ENCODE results near the gene HIP1.
"Not testable (repeated sequence)": the region's sequence is repeated elsewhere in the genome, so short reads cannot be mapped to it uniquely, and the experiment has no call there.

HIP1 gene

DNA sequence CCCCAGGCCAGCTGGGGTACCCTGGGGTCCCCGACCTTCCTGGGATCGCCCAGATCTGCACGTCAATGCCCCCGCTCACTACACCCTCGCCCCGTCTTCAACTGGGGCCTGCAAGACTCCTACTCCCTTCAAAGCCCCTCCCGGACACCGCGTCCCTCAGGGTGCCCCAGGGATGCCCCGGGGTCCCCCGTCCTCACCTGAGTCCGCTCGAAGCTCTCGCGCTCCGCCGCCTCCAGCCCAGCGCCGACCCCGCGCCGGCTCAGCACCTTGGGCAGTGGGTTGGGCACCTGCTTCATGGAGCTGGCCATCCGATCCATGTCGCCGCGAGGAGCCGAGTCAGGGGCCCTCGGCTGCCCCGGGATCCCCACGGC lies at the start of gene HIP1:
HIP1 (minus strand) TSS at position 338 of the 371 bp plus-strand sequence; CDS start at position 317, 21 bp downstream.
- no peak for DNase-seq (ENCODE audit: low spot score)

DNA sequence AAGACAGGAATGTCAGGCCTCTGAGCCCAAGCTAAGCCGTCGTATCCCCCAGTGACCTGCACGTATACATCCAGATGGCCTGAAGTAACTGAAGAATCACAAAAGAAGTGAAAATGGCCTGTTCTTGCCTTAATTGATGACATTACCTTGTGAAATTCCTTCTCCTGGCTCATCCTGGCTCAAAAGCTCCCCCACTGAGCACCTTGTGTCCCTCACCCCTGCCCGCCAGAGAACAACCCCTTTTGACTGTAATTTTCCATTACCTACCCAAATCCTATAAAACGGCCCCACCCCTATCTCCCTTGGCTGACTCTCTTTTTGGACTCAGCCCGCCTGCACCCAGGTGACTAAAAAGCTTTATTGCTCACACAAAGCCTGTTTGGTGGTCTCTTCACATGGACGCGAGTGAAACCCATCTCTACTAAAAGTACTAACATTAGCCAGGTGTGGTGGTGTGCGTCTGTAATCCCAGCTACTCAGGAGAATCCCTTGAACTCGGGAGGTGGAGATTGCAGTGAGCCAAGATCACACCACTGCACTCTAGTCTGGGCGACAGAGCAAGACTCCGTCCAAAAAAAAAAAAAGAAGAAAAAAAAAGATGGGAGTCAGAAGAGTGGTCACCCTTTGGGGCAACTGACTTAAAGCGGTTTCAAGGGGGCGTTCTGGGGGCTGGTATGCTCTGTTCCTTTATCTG lies 49.6 kb upstream of the HIP1 start:
- DNase-seq (ENCODE audit: low spot score) = not testable (repeated sequence)

DNA sequence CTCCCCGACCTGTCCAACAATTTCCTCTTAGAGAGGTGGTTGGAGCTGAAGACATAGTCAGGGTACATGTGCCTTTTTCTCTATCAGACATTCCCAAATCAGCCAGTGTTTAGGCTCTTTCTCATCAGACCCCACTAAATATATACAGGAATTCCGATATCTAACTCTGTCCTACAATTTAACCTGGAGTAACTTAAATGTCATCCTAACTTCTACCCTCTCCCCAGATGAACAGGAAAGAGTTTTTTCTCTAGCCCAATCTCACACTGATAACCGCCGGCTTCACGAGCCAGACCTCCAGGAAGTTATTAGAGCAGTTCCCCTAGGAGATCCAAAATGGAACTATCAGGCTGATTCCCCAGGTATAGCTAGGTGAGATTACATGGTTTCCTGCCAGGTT lies 44.3 kb upstream of the HIP1 start:
- DNase-seq (ENCODE audit: low spot score) = not testable (repeated sequence)

DNA sequence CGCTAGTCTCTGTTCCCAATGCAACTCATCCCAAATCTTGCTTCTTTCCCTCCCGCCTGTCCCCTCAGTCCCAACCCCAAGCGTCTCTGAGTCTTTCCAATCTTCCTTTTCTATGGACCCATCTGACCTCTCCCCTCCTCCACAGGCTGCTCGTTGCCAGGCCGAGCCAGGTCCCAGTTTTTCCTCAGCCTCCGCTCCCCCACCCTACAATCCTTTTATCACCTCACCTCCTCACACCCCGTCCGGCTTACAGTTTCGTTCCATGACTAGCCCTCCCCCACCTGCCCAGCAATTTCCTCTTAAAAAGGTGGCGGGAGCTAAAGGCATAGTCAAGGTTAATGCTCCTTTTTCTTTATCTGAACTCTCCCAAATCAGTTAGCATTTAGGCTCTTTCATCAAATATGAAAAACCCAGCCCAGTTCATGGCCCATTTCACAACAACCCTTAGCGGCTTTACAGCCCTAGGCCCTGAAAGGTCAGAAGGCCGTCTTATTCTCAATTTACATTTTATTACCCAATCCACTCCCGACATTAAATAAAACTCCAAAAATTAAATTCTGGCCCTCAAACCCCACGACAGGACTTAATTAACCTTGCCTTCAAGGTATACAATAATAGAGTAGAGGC lies 42.0 kb upstream of the HIP1 start:
- DNase-seq (ENCODE audit: low spot score) = not testable (repeated sequence)

DNA sequence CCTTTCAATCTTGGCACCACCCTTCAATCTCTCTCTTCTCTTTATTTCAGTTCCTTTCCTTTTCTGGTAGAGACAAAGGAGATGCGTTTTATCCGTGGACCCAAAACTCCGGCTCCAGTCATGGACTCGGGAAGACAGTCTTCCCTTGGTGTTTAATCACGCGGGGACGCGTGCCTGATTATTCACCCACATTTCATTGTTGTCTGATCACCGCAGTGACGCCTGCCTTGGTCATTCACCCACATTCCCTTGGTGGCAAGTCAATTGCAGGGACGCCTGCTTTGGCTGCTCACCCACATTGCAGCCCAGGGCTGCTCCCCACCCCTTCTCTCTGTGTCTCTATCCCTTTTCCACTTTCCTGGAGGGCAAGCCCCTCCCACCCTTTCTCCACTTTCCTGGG lies 40.8 kb upstream of the HIP1 start:
- not testable (repeated sequence) for DNase-seq (ENCODE audit: low spot score)

DNA sequence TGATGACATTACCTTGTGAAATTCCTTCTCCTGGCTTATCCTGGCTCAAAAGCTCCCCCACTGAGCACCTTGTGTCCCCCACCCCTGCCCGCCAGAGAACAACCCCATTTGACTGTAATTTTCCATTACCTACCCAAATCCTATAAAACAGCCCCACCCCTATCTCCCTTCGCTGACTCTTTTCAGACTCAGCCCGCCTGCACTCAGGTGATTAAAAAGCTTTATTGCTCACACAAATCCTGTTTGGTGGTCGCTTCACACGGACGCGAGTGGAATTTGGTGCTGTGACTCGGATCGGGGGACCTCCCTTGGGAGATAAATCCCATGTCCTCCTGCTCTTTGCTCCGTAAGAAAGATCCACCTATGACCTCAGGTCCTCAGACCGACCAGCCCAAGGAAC lies 40.3 kb upstream of the HIP1 start:
- DNase-seq (ENCODE audit: low spot score) = not testable (repeated sequence)

DNA sequence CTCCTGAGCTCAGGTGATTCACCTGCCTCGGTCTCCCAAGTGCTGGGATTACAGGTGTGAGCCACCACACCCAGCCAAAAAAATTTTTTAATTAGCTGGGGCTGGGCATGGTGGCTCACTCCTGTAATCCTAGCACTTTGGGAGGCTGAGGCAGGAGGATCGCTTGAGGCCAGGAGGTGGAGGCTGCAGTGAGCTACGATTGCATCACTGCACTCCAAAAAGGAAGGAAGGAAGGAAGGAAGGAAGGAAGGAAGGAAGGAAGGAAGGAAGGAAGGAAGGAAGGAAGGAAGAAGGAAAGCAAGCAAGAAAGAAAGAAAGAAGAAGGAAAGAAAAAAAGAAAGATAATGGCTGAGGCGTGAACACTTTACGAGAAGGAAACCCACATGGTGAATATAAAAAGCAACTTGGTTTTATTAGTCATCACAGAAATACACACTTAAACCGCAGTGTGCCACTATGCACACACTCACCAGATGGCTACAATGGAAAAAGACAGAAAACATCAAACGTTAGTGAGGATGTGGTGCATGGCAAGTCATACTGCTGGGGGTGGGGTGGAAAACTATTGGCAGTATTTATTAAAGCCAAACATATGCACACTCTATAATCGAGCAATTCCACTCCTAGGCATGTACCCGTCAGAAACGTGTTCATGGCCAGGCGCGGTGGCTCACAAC lies 37.7 kb upstream of the HIP1 start:
- no peak for DNase-seq (ENCODE audit: low spot score)

DNA sequence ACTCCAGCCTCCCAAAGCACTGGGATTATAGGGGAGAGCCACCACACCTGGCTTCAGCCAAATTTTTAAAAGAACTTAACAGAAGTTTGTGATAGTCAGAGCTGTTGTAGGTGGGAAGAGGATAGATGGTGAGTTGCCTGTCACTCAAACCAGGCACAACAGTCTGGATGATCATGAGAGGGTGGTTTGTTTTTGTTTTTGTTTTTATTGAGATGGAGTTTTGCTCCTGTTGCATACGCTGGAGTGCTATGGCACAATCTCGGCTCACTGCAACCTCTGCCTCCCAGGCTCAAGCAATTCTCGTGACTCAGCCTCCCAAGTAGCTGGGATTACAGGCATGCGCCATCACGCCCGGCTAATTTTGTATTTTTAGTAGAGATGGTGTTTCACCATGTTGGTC lies 35.2 kb upstream of the HIP1 start:
- DNase-seq (ENCODE audit: low spot score) = not testable (repeated sequence)

DNA sequence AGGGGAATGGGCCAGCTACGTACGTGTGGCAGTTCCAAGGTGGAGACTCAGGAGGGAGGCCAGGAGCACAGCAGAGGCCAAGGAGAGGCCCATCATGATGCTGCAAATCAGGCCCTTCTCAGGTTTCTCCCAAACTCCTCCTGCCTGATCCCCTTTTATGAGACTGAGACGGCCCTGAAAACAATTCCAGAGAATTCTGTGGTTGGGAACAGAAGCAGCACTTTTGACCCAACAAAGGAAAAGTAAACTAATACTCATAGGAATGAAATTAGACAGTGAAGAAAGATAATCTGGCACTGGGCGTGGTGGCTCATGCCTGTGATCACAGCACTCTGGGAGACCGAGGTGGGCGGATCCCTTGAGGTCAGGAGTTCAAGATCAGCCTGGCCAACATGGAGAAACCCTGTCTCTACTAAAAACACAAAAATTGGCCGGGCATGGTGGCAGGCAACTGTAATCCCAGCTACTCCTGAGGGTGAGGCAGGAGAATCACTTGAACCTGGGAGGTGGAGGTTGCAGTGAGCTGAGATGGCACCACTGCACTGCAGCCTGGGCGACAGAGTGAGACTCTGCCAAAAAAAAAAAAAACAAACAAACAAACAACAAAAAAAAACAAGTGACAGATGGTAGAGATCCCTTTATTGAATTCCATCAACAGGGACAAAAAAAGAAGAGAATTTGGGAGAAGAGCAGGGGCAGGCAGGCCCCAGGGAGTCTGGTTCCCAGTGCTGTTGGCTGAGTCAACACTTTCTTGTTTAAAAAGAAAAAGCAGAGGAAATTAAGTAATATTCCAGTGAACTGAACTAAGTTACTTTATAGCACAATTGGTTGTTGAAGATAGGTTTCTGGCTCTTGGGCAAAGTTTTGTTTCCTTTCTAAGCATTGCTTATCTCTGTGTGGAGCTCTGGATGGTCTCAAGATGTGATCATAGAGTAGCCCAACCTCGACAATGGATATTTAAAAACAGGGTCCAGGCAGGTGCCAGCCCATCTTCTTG lies 33.6 kb upstream of the HIP1 start, which contains the start of gene CCL26:
CCL26 (minus strand) TSS at position 131 of the 997 bp plus-strand sequence; CDS start at position 96, 35 bp downstream.
- no peak for DNase-seq (ENCODE audit: low spot score)

DNA sequence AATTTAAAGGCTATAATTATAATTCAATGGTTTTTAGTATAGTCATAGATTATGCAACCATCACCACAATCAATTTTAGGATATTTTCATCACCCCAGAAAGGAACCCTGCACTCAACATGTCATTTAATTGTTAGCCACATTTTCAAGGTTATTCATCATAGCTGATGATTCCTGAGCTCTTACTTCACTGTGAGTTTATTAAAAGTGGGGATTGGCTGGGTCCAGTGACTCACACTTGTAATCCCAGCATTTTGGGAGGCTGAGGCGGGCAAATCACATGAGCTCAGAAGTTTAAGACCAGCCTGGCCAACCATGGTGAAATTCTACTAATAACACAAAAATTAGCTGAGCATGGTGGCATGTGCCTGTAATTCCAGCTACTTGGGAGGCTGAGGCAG lies 32.5 kb upstream of the HIP1 start:
- no peak for DNase-seq (ENCODE audit: low spot score)

DNA sequence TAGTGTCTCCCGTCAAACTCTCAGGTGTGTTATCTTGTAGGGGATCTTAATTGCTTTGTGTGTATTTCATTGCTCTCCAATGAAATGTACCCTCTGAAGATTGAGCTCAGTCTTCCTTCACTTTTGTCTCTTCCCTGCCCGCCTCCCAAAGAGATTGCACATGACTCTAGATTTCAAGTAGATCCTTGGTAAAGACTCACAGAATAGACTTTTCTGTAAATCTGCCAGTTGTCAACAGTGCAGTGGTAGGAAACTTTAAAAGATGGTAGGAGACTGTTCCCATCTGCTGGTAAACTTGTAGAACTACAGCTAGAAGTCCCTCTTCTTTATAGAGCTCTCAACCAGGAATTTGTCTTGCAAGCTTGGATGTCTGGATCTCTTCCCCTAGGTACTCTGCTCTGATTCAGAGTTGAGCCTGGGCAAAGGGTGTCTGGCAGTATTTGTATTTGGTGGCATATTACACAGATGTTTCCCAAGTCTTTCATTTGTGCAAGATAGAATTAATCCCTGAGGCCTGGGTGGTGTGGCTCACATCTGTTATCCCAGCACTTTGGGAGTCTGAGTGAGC lies 23.7 kb upstream of the HIP1 start:
- peak; percentile 75 for DNase-seq (ENCODE audit: low spot score)

DNA sequence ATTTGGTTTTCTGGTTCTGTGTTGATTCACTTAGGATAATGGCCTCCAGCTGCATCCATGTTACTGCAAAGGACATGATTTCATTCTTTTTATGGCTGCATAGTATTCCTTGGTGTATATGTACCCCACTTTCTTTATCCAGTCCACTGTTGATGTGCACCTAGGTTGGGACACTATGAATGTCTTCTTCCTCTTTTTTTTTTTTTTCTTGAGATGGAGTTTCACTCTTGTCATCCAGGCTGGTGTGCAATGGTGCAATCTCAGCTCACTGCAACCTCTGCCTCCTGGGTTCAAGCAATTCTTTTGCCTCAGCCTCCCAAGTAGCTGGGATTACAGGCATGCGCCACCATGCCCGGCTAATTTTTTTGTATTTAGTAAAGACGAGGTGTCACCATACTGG lies 23.1 kb upstream of the HIP1 start:
- not testable (repeated sequence) for DNase-seq (ENCODE audit: low spot score)

DNA sequence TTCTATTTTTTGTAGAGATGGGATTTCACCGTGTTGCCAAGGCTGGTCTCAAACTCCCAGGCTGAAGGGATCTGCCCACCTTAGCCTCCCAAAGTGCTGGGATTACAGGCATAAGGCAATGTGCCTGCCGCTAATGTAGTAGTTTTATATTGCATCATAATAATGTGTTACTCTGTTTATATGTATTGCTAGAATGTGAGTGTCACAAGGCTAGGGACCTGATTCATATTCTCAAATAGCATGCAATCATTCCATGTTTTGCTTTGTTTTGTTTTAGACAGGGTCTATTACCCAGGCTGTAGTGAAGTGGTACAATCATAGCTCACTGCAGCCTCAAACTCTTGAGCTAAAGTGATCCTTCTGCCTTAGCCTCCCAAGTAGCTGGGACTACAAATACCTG lies 19.8 kb upstream of the HIP1 start:
- DNase-seq (ENCODE audit: low spot score) = no peak

DNA sequence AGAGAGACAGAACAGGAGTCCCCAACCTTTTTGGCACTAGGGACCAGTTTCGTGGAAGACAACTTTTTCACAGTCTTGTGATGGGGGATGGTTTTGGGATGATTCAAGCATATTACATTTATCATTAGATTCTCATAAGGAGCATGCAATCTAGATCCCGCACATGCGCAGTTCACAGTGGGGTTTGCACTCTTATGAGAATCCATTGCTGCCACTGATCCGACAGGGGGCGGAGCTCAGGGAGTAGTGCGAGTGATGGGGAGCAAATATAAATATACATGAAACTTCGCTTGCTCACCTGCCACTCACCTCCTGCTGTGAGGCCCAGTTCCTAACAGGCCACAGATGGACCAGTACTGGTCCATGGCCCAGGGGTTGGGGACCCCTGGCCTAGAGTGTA lies 19.1 kb upstream of the HIP1 start:
- no peak for DNase-seq (ENCODE audit: low spot score)

DNA sequence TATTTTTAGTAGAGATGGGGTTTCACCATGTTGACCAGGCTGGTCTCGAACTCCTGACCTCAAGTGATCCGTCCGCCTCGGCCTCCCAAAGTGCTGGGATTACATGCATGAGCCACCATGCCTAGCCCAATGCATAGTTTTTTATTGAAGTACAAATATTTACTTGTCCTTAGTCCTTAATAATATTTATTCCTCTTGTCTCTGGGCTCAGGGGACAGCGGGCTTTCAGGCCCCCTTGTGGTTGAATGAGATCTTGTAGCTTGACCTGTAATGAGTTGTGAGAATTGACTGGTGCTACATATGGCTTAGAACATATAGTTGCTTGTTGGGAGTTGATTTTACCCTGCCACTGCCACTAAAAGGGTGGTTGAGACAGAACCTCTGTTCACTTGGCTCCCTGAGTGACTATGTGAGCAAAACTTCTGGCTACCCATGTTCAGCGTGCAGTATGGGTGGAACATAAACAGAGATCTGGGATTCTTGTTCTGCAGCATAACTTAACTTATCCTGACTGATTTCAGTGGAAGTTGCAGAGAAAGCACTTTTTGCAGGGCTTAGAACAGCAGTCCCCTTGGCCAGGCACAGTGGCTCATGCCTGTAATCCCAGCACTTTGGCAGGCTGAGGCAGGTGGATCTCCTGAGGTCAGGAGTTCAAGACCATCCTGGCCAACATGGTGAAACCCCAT lies 18.4 kb upstream of the HIP1 start:
- DNase-seq (ENCODE audit: low spot score) = peak; percentile 64

DNA sequence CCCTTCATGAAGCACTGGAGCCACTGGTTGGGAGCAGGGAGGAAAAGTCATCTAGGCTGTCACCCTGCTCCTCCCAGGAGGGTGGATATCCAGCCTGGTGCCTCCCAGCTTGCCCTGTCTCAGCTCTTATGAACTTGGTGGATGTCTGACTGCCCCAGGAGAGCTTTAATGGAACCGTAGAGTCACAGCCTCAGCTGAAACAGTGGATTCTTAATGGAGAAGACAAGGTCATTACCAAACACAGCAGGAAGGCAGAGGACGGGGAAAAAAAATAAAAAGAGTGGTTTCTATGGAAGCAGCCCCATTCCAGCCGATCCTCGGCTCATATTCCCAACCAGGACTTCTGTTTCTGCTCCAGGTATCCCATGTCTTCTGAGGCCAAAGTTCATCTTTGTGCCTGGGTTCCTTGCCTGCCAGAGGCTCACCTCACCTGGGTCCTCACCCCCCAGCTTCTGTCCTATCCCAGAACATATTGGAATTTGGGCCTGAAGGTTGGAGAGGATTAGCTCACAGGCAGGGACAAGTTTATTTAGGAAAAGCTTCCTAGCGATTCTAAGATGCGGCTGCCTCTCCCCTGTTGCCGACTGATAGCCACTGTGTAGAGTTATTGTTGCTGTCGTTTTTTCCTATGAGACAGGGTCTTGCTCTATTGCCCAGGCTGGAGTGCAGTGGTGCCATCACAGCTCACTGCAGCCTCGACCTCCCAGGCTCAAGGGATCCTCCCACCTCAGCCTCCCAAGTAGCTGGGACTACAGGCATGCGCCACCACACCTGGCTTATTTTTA lies 17.7 kb upstream of the HIP1 start:
- no peak for DNase-seq (ENCODE audit: low spot score)

DNA sequence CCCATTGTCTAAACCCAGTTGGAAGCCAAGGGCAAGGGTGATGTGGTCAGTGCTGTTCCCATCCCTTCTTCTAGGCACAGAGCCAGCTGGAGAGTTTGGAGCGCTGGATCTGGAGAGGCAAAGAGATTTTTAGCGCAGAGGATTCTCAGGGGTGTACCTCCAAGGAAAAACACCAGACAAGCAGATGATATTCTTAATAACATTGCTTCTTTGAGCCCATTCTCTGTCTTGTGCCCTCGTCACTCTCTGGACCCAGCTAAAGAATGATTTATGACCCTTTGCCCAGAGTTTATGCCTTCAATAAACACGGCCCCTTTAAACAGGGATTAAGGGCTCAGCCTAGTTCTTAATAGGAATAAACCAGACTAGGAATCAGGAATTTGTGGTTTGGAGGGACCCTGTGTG lies 4.7 kb upstream of the HIP1 start:
- no peak for DNase-seq (ENCODE audit: low spot score)

DNA sequence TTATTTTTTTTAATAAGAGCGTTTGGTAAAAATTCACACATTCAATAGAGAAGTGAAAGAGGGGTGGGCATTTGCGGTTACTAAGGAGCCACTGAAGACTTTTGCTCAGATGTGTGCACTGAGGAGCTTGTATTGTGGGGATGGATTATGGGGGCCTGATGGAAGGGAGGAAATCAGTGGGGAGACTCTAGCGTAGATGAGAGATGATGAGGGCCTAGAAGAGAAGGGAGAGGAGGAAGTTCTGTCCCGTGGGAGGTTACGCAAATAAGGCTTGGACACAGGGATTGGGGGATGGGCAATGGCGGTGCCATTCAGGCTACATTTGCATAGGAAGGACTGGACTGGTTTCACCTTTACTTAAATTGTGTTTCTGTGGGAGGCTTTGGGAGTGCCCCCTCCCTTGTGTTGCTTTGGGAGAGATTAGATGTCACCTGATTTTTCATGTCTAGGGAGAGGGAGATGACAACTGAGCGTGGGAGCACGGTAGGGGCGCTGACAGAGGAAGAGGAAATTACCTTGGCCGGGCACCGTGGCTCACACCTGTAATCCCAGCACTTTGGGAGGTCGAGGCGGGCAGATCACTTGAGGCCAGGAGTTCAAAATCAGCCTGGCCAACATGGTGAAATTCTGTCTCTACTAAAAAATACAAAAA lies 2.2 kb upstream of the HIP1 start:
- peak; percentile 34 for DNase-seq (ENCODE audit: low spot score)

DNA sequence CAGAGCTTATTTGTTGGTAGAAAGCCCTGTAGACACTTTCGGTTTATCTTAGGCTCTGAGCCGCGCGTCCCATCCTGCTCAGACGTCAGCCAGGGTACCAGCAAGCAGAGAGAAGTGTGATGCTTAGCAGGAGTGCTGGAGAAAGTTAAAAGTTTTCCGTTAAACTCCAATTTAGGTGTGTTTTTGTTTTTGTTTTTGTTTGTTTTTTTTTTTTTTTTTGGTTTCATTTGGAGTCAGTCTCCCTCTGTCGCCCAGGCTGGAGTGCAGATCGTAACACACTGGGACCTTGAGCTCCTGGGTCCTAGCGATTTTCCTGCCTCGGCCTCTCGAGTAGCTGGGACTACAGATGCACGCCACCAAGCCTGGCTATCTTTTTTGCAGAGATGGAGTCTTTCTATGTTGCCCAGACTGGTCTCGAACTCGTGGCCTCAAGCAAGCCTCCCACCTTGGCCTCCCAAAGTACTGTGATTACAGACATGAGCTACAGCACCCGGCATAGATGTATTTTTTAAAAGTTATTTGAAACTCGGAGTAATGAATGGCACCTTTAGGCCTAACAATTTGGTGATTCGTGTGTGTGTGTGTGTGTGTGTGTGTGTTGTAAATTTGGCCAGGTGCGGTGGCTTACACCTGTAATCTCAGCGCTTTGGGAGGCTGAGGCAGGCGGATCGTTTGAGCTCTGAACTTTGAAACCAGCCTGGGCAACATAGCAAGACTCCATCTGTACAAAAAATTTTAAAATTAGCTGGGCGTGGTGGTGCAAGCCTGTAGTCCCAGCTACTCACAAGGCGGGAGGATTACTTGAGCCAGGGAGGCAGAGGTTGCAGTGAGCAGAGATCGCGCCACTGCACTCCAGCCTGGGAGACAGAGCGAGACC lies 1.3 kb upstream of the HIP1 start:
- no peak for DNase-seq (ENCODE audit: low spot score)

Data from germinal center (tissue), 1 donor.